ENCODE measurements around the gene DNAH11.
A peak's percentile ranks its signal among the peaks of the same experiment; 100 is the strongest.
"Not testable (repeated sequence)": the region's sequence is repeated elsewhere in the genome, so short reads cannot be mapped to it uniquely, and the experiment has no call there.

Gene DNAH11

DNA sequence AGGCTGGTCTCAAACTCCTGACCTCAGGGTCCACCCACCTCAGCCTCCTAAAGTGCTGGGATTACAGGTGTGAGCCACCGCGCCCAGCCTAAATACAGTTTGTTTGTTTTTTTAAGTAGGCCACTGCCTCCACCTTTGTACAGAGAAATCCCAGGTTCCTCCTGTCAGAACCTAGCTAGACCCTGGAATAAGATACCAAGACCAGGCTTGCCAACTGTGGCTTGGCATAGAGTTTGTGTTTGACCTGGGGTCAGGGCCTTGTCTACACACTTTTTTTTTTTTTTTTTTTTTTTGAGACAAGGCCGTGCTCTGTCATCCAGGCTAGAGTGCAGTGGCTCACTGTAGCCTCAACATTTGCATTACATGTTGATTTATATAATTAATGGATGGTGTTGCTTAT lies 34.3 kb upstream of the DNAH11 start:
- TF ChIP-seq CTCF (IDR thresholded peaks at IDR 0.05; ENCODE audit: low read depth, low read length), result no peak
- no peak for DNase-seq (ENCODE audit: extremely low read depth, low read depth)

DNA sequence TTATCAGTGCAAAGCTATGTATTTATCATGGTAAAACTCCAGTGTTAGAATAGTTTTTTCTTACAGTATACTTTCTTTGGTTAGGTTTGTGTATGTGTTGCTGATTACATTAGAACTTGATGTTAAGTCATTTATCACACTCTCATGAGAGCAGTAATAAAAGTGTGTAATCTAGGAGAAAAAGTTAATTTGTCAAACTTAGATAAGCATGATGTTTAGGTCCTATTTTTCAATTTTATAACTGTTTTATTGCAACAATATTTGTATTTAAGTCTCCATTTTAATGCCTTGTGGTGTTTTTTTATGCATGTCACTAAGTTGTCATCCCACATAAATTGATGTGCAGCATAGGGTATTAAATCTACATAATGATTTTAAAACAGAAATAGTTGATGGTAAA lies 28.8 kb upstream of the DNAH11 start:
- no peak for TF ChIP-seq CTCF (IDR thresholded peaks at IDR 0.05; ENCODE audit: low read depth, low read length)
- no peak for DNase-seq (ENCODE audit: extremely low read depth, low read depth)

DNA sequence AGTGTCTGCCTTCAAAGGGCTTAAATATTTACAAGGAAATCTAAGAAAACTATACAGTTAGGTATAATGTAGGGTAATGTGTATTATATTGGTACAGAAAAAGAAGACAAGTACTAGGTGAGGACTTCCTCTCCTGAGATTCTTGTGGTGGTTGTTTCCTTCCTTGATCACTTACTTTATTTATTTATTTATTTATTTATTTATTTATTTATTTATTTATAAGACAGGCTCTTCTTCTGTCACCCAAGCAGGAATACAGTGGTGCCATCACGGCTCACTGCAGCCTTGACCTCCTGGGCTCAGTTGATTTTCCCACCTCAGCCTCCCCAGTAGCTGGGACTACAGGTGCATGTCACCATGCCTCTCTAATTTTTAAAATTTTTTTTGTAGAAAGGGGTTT lies 18.2 kb upstream of the DNAH11 start:
- no peak for TF ChIP-seq CTCF (IDR thresholded peaks at IDR 0.05; ENCODE audit: low read depth, low read length)
- no peak for DNase-seq (ENCODE audit: extremely low read depth, low read depth)

DNA sequence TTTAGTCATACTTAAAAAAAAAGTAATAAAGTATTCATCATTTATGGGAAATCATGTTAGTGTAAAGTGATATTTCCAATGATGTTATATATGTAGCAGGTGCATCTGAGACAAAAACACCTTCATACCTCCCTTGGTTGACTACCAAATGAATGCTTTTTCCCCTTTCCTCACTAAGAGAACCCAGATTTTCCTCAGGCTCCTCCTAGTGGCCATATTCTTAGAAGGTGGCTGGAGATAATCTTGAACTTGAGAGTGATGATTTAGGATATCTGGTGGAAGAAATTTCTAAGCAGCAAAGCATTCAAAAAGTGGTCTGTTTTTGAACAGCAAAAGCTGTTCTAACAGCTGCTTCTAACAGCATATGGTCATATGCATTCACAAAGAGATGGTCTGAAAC lies 16.8 kb upstream of the DNAH11 start:
- DNase-seq (ENCODE audit: extremely low read depth, low read depth), result no peak

GRCh38 chr7:21526448-21526847 lies 16.4 kb upstream of the DNAH11 start:
- TF ChIP-seq CTCF (IDR thresholded peaks at IDR 0.05; ENCODE audit: low read depth, low read length), result no peak
- no peak for DNase-seq (ENCODE audit: extremely low read depth, low read depth)

More for the DNA sequence above, 16.8 kb upstream of the DNAH11 start:
- TF ChIP-seq CTCF (IDR thresholded peaks at IDR 0.05; ENCODE audit: low read depth, low read length), result peak; percentile 25

GRCh38 chr7:21532485-21532884 lies 10.4 kb upstream of the DNAH11 start:
- not testable (repeated sequence) for DNase-seq (ENCODE audit: extremely low read depth, low read depth)

GRCh38 chr7:21533646-21534045 lies 9.2 kb upstream of the DNAH11 start:
- not testable (repeated sequence) for DNase-seq (ENCODE audit: extremely low read depth, low read depth)

DNA sequence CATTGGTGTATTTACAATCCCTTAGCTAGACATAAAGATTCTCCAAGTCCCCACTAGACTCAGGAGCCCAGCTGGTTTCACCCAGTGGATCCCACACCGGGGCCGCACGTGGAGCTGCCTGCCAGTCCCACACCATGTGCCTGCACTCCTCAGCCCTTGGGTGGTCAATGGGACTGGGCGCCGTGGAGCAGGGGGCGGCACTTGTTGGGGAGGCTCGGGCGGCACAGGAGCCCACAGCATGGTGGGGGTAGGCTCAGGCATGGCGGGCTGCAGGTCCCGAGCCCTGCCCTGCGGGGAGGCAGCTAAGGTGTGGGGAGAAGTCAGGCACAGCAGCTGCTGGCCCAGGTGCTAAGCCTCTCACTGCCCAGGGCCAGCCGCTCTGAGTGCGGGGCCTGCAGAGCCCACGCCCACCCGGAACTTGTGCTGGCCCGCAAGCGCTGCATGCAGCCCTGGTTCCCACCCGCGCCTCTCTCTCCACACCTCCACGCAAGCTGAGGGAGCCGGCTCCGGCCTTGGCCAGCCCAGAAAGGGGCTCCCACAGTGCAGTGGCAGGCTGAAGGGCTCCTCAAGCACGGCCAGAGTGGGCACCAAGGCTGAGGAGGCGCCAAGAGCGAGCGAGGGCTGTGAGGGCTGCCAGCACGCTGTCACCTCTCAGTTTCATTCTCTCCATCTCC lies 6.3 kb upstream of the DNAH11 start:
- DNase-seq (ENCODE audit: extremely low read depth, low read depth), result not testable (repeated sequence)

- TF ChIP-seq CTCF (IDR thresholded peaks at IDR 0.05; ENCODE audit: low read depth, low read length), result no peak
- no peak for DNase-seq (ENCODE audit: extremely low read depth, low read depth)
Observed at GRCh38 chr7:21538936-21539495, 3.8 kb upstream of the DNAH11 start.
